SIG-M5 treated with dmso at 0.1 percent for 504 hours (cell line): ENCODE measurements around the gene OSBPL2.

Source experiments
- DNase-seq: peaks from one replicate; lab custom pipeline; 2025; ENCODE audit not compliant: unreplicated experiment; lab: John Stamatoyannopoulos, UW

The OSBPL2 gene

GRCh38 chr20:62296724-62297448 lies 58.6 kb downstream of the OSBPL2 start:
- no peak for DNase-seq

GRCh38 chr20:62297449-62298227 lies 59.3 kb downstream of the OSBPL2 start:
- no peak for DNase-seq

- DNase-seq: no peak
Observed at GRCh38 chr20:62298577-62299249, 60.4 kb downstream of the OSBPL2 start.

- no peak for DNase-seq
Observed at GRCh38 chr20:62299666-62300236, 61.4 kb downstream of the OSBPL2 start.

- DNase-seq: no peak
Observed at GRCh38 chr20:62300319-62300718, 62.0 kb downstream of the OSBPL2 start.

GRCh38 chr20:62301111-62301668 lies 62.9 kb downstream of the OSBPL2 start:
- DNase-seq: no peak

GRCh38 chr20:62301773-62302340 lies 63.5 kb downstream of the OSBPL2 start:
- DNase-seq: peak; percentile 99

- DNase-seq: peak; percentile 95
Observed at GRCh38 chr20:62302341-62303061, 64.2 kb downstream of the OSBPL2 start, which contains the start of gene ADRM1. ADRM1 (plus strand) TSS chr20:62302997; CDS start chr20:62303569, 572 bp downstream.

GRCh38 chr20:62303062-62303339 lies 64.7 kb downstream of the OSBPL2 start:
- DNase-seq: no peak

- DNase-seq: peak; percentile 23
Observed at GRCh38 chr20:62303340-62304226, 65.3 kb downstream of the OSBPL2 start.

GRCh38 chr20:62304331-62305148 lies 66.2 kb downstream of the OSBPL2 start:
- no peak for DNase-seq

- DNase-seq: no peak
Observed at GRCh38 chr20:62305149-62305764, 66.9 kb downstream of the OSBPL2 start.

GRCh38 chr20:62305765-62306413 lies 67.6 kb downstream of the OSBPL2 start:
- DNase-seq: no peak

GRCh38 chr20:62306414-62307187 lies 68.3 kb downstream of the OSBPL2 start:
- DNase-seq: no peak

GRCh38 chr20:62307226-62308101 lies 69.1 kb downstream of the OSBPL2 start:
- no peak for DNase-seq
